Neuronal stem cell (in vitro differentiated cells): ENCODE results near the gene SEMA4B.

Experiments
- DNase-seq: peaks from one replicate; pipeline ENCODE4 v3.0.0-alpha.2; 2013; ENCODE audit warnings: low spot score
- H2AFZ ChIP-seq: one replicate; pipeline ENCODE4 v1.6.1; 2013; ENCODE audit warnings: mild to moderate bottlenecking, low read length, inconsistent platforms
- H2AK5ac ChIP-seq: 2 replicates; pipeline ENCODE4 v1.6.1; 2013; ENCODE audit warnings: low read depth, mild to moderate bottlenecking, inconsistent platforms, low read length, moderate library complexity, mixed read lengths
- H2BK120ac ChIP-seq: 2 replicates; pipeline ENCODE4 v1.6.1; 2013; ENCODE audit warnings: low read depth, mild to moderate bottlenecking, inconsistent platforms, low read length, moderate library complexity, mixed read lengths
- H2BK12ac ChIP-seq: one replicate; pipeline ENCODE4 v1.6.1; 2013; ENCODE audit warnings: low read length, inconsistent platforms
- H2BK15ac ChIP-seq: 2 replicates; pipeline ENCODE4 v1.6.1; 2013; ENCODE audit warnings: mild to moderate bottlenecking, low read length, inconsistent platforms, mixed read lengths
- H2BK5ac ChIP-seq: one replicate; pipeline ENCODE4 v1.6.1; 2013; ENCODE audit warnings: inconsistent platforms, mild to moderate bottlenecking, low read length, moderate library complexity
- H3K14ac ChIP-seq: one replicate; pipeline ENCODE4 v1.6.1; 2013; ENCODE audit warnings: low read length, inconsistent platforms
- H3K18ac ChIP-seq: 2 replicates; pipeline ENCODE4 v1.6.1; 2013; ENCODE audit warnings: low read length, inconsistent platforms
- H3K23ac ChIP-seq: 2 replicates; pipeline ENCODE4 v1.6.1; 2013; ENCODE audit warnings: low read depth, mild to moderate bottlenecking, mixed read lengths, low read length, inconsistent platforms; ENCODE audit not compliant: poor library complexity
- H3K27ac ChIP-seq: replicated peaks from 3 replicates; pipeline ENCODE4 v1.5.1; 2013; ENCODE audit warnings: low read length, inconsistent platforms
- H3K27me3 ChIP-seq, 3 experiments: 2 replicates each; pipeline ENCODE4 v1.6.1; 2013; ENCODE audit warnings: low read length in 3 of 3, mild to moderate bottlenecking in 2 of 3, inconsistent platforms in 1 of 3, low read depth in 1 of 3, mixed read lengths in 1 of 3, moderate library complexity in 1 of 3; ENCODE audit not compliant: control insufficient read depth in 3 of 3, insufficient read depth in 3 of 3
- H3K36me3 ChIP-seq, 2 donors: replicated peaks in 1 of 2; 2 replicates each; pipeline ENCODE4 v1.6.1; 2013; ENCODE audit warnings: low read length in 2 of 2; ENCODE audit not compliant: control insufficient read depth in 2 of 2, insufficient read depth in 2 of 2
- H3K4ac ChIP-seq: 2 replicates; pipeline ENCODE4 v1.6.1; 2013; ENCODE audit warnings: inconsistent platforms, mild to moderate bottlenecking, low read length, moderate library complexity
- H3K4me1 ChIP-seq, 2 donors: 1 replicate in 1 of 2; 2 replicates in 1 of 2; pipeline ENCODE4 v1.6.1; 2013; ENCODE audit warnings: low read length in 2 of 2, low read depth in 1 of 2; ENCODE audit not compliant: control insufficient read depth in 2 of 2, insufficient read depth in 1 of 2
- H3K4me2 ChIP-seq: one replicate; pipeline ENCODE4 v1.6.1; 2013; ENCODE audit warnings: mild to moderate bottlenecking, low read length, inconsistent platforms; ENCODE audit not compliant: insufficient read depth, poor library complexity, severe bottlenecking
- H3K4me3 ChIP-seq, 2 donors: 2 replicates each; pipeline ENCODE4 v1.5.1; 2013; ENCODE audit warnings: low read length in 2 of 2, mild to moderate bottlenecking in 2 of 2, inconsistent platforms in 1 of 2, moderate library complexity in 1 of 2
- H3K79me1 ChIP-seq: one replicate; pipeline ENCODE4 v1.6.1; 2013; ENCODE audit warnings: low read depth, mild to moderate bottlenecking, inconsistent platforms, low read length, moderate library complexity
- H3K9ac ChIP-seq: one replicate; pipeline ENCODE4 v1.6.1; 2013; ENCODE audit warnings: mild to moderate bottlenecking, low read depth, low read length, inconsistent platforms; ENCODE audit not compliant: poor library complexity
- H3K9me3 ChIP-seq, 2 donors: replicated peaks in 1 of 2; 2 replicates each; pipeline versions ENCODE3 to v1.6.1; 2013; ENCODE audit warnings: low read length in 2 of 2, mild to moderate bottlenecking in 2 of 2, inconsistent platforms in 1 of 2, low read depth in 1 of 2, mixed read lengths in 1 of 2, moderate library complexity in 1 of 2; ENCODE audit not compliant: control insufficient read depth in 2 of 2, insufficient read depth in 1 of 2
- H4K8ac ChIP-seq: one replicate; pipeline ENCODE4 v1.6.1; 2013; ENCODE audit warnings: low read depth, mild to moderate bottlenecking, inconsistent platforms, low read length, moderate library complexity
- H4K91ac ChIP-seq: one replicate; pipeline ENCODE4 v1.6.1; 2013; ENCODE audit warnings: low read length, low read depth, mild to moderate bottlenecking, inconsistent platforms; ENCODE audit not compliant: poor library complexity
- WGBS, 2 donors: extraction: QIAGEN DNeasy Blood & Tissue Kit; methylation state at CpG; one replicate each; pipeline ENCODE4 v1.1.7; 2013; ENCODE audit warnings: missing lambda C conversion rate in 2 of 2, mixed read lengths in 1 of 2; ENCODE audit not compliant: insufficient read length in 2 of 2, insufficient replicate concordance in 1 of 2; ENCODE audit errors: extremely low coverage in 2 of 2; 5-methylcytosine and 5-hydroxymethylcytosine counted together

Gene SEMA4B

DNA sequence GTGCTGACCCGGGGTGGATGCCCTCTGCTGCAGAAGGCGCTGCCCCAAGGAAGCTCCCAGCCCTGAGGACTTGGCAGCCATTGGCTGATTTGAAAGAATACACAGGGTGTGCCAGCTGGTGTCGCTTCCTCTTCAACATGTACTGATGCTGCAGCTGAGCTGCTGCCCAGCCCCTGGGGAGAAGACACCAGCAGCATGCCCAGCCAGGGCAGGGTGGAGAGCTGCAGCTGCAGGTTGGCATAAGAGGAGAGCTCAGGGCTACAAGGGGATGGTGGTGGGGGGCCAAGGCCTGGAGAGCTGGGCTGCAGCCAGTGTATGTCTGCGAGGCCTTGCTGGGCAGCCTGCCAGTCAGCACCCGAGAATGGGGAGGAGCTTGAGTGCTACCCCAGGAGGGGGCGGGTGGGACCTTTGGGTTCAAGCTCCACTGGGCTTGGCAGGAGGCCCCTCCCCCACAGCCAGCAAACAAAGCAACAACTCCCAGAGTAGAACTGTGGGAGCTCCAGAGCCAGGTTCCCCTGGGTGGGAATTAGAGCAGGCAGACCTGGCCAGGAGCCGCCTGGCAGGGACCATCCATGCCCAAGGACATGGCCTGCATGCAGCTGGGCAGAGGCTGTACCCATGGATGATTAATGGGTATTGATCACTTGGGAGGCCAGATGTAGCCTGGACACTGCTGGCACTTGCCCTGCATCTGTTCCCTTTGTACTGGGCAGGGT, 9.2 kb upstream of the SEMA4B start:
- H3K14ac ChIP-seq, result no peak overlapping the region
- H3K4me2 ChIP-seq, result no peak overlapping the region
- peak overlapping the region; percentile 65 for H2BK15ac ChIP-seq
- H2BK5ac ChIP-seq, result no peak overlapping the region
- DNase-seq, result no peak
- H2BK12ac ChIP-seq, result peak overlapping the region; percentile 93
- no peak overlapping the region for H2AFZ ChIP-seq
- peaks cover 6 to 9% of the 10 kb centered on the region in 2 donors for H3K4me1 ChIP-seq
- no CpG with 5 or more reads among the region's 7 CpGs for WGBS, 2 donors
- no peaks in the 10 kb centered on the region for H3K27me3 ChIP-seq
- peak overlapping the region; percentile 35 for H3K18ac ChIP-seq
- H3K4me3 ChIP-seq, result peak overlapping the region in 1 of 2 donors; percentile 68
- peak overlapping the region; percentile 72 for H3K9ac ChIP-seq
- peaks cover 2% of the 10 kb centered on the region for H3K79me1 ChIP-seq
- no peak overlapping the region for H3K23ac ChIP-seq
- H4K91ac ChIP-seq, result no peak overlapping the region
- H3K9me3 ChIP-seq, result no peaks in the 10 kb centered on the region
- H3K36me3 ChIP-seq, result no peaks in the 10 kb centered on the region
- no peak overlapping the region for H2BK120ac ChIP-seq
- peak overlapping the region; percentile 10 for H2AK5ac ChIP-seq
- no peak overlapping the region for H4K8ac ChIP-seq
- no peak overlapping the region for H3K4ac ChIP-seq
- no peak overlapping the region for H3K27ac ChIP-seq

DNA sequence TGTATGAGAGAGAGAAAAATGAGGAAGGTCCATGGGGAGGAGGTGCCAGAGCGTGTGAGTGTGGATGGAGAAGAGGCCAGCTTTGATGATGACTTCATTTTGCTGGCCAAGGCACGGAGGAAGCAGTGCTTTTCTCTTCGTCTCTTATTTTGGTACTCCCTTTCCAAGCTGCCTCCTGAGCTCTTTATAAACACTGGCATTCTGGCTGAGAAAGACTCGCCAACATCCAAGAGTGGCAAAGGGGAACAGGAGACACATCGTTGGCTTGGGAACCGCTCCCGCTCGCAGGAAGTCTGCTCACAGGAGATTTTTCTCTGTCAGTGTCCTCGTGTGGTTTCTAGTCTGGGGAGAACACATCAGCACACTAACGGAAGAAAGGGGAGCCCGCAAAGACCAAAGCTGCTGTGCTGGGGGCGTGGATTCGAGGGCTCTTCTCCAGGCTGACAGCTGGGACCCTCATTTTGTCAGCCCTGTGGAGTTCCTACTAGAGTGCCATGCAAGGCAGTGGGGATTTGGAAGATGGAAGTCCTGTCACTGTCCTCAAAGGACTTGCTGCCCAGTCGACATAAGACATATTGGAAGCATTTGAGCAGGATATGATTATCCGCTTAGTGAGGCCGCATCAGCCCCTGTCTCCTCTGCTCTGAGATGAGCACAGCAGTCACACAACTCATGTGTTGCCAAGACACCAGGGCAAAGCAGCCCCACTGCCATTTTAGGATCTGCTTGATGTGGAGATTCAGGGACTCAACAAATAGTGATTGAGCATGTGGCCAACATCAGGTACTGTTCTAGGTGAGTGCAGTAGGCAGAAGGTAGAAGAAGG, 8.0 kb upstream of the SEMA4B start:
- H3K9ac ChIP-seq, result no peak overlapping the region
- H3K4me3 ChIP-seq, result no peak overlapping the region
- H4K91ac ChIP-seq, result no peak overlapping the region
- no peaks in the 10 kb centered on the region for H3K27me3 ChIP-seq
- H3K14ac ChIP-seq, result no peak overlapping the region
- peaks cover 3 to 6% of the 10 kb centered on the region in 2 donors for H3K4me1 ChIP-seq
- no peak overlapping the region for H2BK12ac ChIP-seq
- no peak for DNase-seq
- H2AK5ac ChIP-seq, result no peak overlapping the region
- no peak overlapping the region for H3K27ac ChIP-seq
- H3K4me2 ChIP-seq, result no peak overlapping the region
- H2AFZ ChIP-seq, result no peak overlapping the region
- no peak overlapping the region for H3K18ac ChIP-seq
- no peak overlapping the region for H4K8ac ChIP-seq
- H3K4ac ChIP-seq, result no peak overlapping the region
- H2BK120ac ChIP-seq, result no peak overlapping the region
- H3K9me3 ChIP-seq, result no peaks in the 10 kb centered on the region
- no peaks in the 10 kb centered on the region for H3K36me3 ChIP-seq
- H2BK15ac ChIP-seq, result no peak overlapping the region
- peaks cover 2% of the 10 kb centered on the region for H3K79me1 ChIP-seq
- WGBS, 2 donors, result no CpG with 5 or more reads among the region's 16 CpGs
- H2BK5ac ChIP-seq, result no peak overlapping the region
- no peak overlapping the region for H3K23ac ChIP-seq

DNA sequence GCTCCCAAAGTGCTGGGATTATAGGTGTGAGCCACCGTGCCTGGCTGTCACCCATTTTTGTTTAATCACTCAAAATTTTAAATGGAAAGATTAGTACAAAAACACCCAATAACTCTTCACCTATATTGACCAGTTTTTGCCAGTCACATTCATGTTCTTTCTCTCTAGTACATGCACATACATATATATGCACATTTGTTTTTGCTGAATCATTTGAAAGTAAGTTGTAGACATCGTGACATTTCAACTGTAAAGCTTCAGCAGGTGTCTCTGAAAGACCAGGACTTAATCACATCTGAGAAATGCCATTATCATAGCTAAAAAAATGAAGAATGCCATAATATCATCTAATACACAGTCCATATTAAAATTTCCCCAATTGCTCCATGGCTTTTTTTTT, 6.5 kb upstream of the SEMA4B start:
- H3K4me1 ChIP-seq, result peaks cover 3 to 6% of the 10 kb centered on the region in 2 donors
- H3K79me1 ChIP-seq, result peaks cover 2% of the 10 kb centered on the region
- H3K27me3 ChIP-seq, result no peaks in the 10 kb centered on the region
- no peak overlapping the region for H2BK120ac ChIP-seq
- no peak overlapping the region for H2BK15ac ChIP-seq
- H3K4me3 ChIP-seq, result no peak overlapping the region
- H2BK12ac ChIP-seq, result no peak overlapping the region
- H3K27ac ChIP-seq, result no peak overlapping the region
- no peak overlapping the region for H2AK5ac ChIP-seq
- H3K36me3 ChIP-seq, result no peaks in the 10 kb centered on the region
- no peak for DNase-seq
- H3K4ac ChIP-seq, result no peak overlapping the region
- H3K9ac ChIP-seq, result no peak overlapping the region
- H3K23ac ChIP-seq, result no peak overlapping the region
- WGBS, 2 donors, result no CpG with 5 or more reads among the region's 2 CpGs
- no peaks in the 10 kb centered on the region for H3K9me3 ChIP-seq
- no peak overlapping the region for H4K8ac ChIP-seq
- no peak overlapping the region for H4K91ac ChIP-seq
- no peak overlapping the region for H3K4me2 ChIP-seq
- H3K14ac ChIP-seq, result no peak overlapping the region
- no peak overlapping the region for H2BK5ac ChIP-seq
- no peak overlapping the region for H2AFZ ChIP-seq
- no peak overlapping the region for H3K18ac ChIP-seq

DNA sequence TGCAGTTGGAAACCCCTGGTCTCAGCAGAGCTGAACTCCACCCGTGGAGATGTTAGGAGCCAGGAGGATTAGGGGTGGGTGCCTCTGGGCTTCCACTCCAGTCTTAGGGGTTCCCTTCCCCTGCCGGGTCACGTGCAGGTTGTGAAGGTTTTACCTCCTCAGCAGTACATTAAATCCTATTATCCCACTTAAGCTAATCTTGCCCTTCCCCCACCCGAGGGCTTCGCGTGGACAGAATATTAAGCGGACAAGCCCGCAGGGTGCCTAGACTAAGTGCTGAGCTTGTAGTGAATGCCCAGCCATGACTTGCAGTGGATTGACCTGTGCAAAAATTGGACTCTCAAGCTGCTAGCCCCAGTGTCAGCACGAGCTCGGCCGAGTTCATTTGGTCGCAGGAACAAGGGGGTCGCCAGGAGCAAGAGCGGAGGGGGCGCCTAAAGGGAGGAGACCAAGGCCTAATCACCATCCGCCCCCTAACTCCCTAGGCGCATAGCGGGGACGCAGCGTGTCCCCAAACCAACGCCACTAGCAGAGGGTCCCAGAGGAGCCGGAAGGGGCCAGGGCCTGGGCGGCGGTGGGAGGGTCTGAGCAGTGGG, 498 bp upstream of the SEMA4B start:
- H3K27ac ChIP-seq, result peak overlapping the region; percentile 57
- WGBS, 2 donors, result no CpG with 5 or more reads among the region's 24 CpGs
- H3K23ac ChIP-seq, result peak overlapping the region; percentile 52

More for the DNA sequence above, 498 bp upstream of the SEMA4B start:
- H3K9me3 ChIP-seq, result no peaks in the 10 kb centered on the region
- peak overlapping the region; percentile 20 for H2BK15ac ChIP-seq
- H3K18ac ChIP-seq, result peak overlapping the region; percentile 94
- peaks cover 7% of the 10 kb centered on the region for H3K79me1 ChIP-seq
- H2BK5ac ChIP-seq, result no peak overlapping the region
- H3K4ac ChIP-seq, result peak overlapping the region; percentile 18
- H4K8ac ChIP-seq, result no peak overlapping the region
- peaks cover 11% of the 10 kb centered on the region in 2 donors for H3K4me1 ChIP-seq
- H3K4me2 ChIP-seq, result peak overlapping the region; percentile 95
- no peak overlapping the region for H3K14ac ChIP-seq
- DNase-seq, result no peak
- peak overlapping the region; percentile 80 for H3K9ac ChIP-seq
- no peak overlapping the region for H2BK120ac ChIP-seq
- peak overlapping the region; percentile 90 to 99 for H3K4me3 ChIP-seq
- no peak overlapping the region for H2AK5ac ChIP-seq
- no peak overlapping the region for H2BK12ac ChIP-seq
- H4K91ac ChIP-seq, result no peak overlapping the region
- peaks cover 0 to 14% of the 10 kb centered on the region in 2 donors for H3K36me3 ChIP-seq
- H3K27me3 ChIP-seq, result no peaks in the 10 kb centered on the region
- H2AFZ ChIP-seq, result peak overlapping the region; percentile 92
